ENCODE data around the gene FEM1A. TPM values are rescaled to one million over a fixed set of nuclear protein-coding genes. Genes with fewer than 3 reads are reported as not detected.
"Not testable (repeated sequence)": the region's sequence is repeated elsewhere in the genome, so short reads cannot be mapped to it uniquely, and the experiment has no call there.

FEM1A gene
- total RNA-seq, 1 donor from 2014 or later: 12.0 TPM

GRCh38 chr19:4774136-4774535 is 17.4 kb upstream of the FEM1A start:
- DNase-seq (ENCODE audit: extremely low spot score, unreplicated experiment): no peak
- no peak overlapping the region for H3K27ac Mint-ChIP-seq (ENCODE audit: unreplicated experiment)
- H3K4me1 Mint-ChIP-seq (ENCODE audit: unreplicated experiment): peaks cover 3% of the 10 kb centered on the region
- no peaks in the 10 kb centered on the region for H3K36me3 Mint-ChIP-seq (ENCODE audit: unreplicated experiment)
- peaks cover 4% of the 10 kb centered on the region for H3K9me3 Mint-ChIP-seq (ENCODE audit: unreplicated experiment)
- H3K27me3 Mint-ChIP-seq (ENCODE audit: unreplicated experiment): peaks cover 23% of the 10 kb centered on the region
- no peak for TF ChIP-seq CTCF (IDR thresholded peaks at IDR 0.05)
- no peak overlapping the region for H3K4me3 Mint-ChIP-seq (ENCODE audit: unreplicated experiment)

GRCh38 chr19:4775627-4776152 is 15.8 kb upstream of the FEM1A start:
- Mint-ChIP-seq H3K9me3 (ENCODE audit: unreplicated experiment) (no peaks in the 10 kb centered on the region), H3K27ac (ENCODE audit: unreplicated experiment) (no peak overlapping the region), H3K36me3 (ENCODE audit: unreplicated experiment) (no peaks in the 10 kb centered on the region), H3K4me1 (ENCODE audit: unreplicated experiment) (no peaks in the 10 kb centered on the region), H3K4me3 (ENCODE audit: unreplicated experiment) (no peak overlapping the region), H3K27me3 (ENCODE audit: unreplicated experiment) (peaks cover 23% of the 10 kb centered on the region)
- no peak for TF ChIP-seq CTCF (IDR thresholded peaks at IDR 0.05)
- no peak for DNase-seq (ENCODE audit: extremely low spot score, unreplicated experiment)

GRCh38 chr19:4776436-4777211 is 14.9 kb upstream of the FEM1A start:
- H3K27me3 Mint-ChIP-seq (ENCODE audit: unreplicated experiment): peaks cover 26% of the 10 kb centered on the region
- H3K27ac Mint-ChIP-seq (ENCODE audit: unreplicated experiment): no peak overlapping the region
- TF ChIP-seq CTCF (IDR thresholded peaks at IDR 0.05): no peak

GRCh38 chr19:4778124-4778523 is 13.4 kb upstream of the FEM1A start:
- not testable (repeated sequence) for DNase-seq (ENCODE audit: extremely low spot score, unreplicated experiment)

More at GRCh38 chr19:4776436-4777211, 14.9 kb upstream of the FEM1A start:
- Mint-ChIP-seq H3K4me1 (ENCODE audit: unreplicated experiment) (no peaks in the 10 kb centered on the region), H3K36me3 (ENCODE audit: unreplicated experiment) (no peaks in the 10 kb centered on the region), H3K4me3 (ENCODE audit: unreplicated experiment) (no peak overlapping the region), H3K9me3 (ENCODE audit: unreplicated experiment) (no peaks in the 10 kb centered on the region)
- no peak for DNase-seq (ENCODE audit: extremely low spot score, unreplicated experiment)

GRCh38 chr19:4780860-4781259 is 10.7 kb upstream of the FEM1A start:
- Mint-ChIP-seq H3K9me3 (ENCODE audit: unreplicated experiment) (no peaks in the 10 kb centered on the region), H3K36me3 (ENCODE audit: unreplicated experiment) (no peaks in the 10 kb centered on the region), H3K27me3 (ENCODE audit: unreplicated experiment) (peaks cover 14% of the 10 kb centered on the region), H3K27ac (ENCODE audit: unreplicated experiment) (no peak overlapping the region), H3K4me1 (ENCODE audit: unreplicated experiment) (no peaks in the 10 kb centered on the region), H3K4me3 (ENCODE audit: unreplicated experiment) (no peak overlapping the region)
- TF ChIP-seq CTCF (IDR thresholded peaks at IDR 0.05): no peak
- DNase-seq (ENCODE audit: extremely low spot score, unreplicated experiment): no peak

More at GRCh38 chr19:4778124-4778523, 13.4 kb upstream of the FEM1A start:
- peaks cover 17% of the 10 kb centered on the region for H3K27me3 Mint-ChIP-seq (ENCODE audit: unreplicated experiment)
- H3K4me1 Mint-ChIP-seq (ENCODE audit: unreplicated experiment); H3K36me3 Mint-ChIP-seq (ENCODE audit: unreplicated experiment); H3K9me3 Mint-ChIP-seq (ENCODE audit: unreplicated experiment); H3K27ac Mint-ChIP-seq (ENCODE audit: unreplicated experiment); H3K4me3 Mint-ChIP-seq (ENCODE audit: unreplicated experiment): not testable (repeated sequence)

Measured in osteocyte (in vitro differentiated cells).